ENCODE results near the gene APLN. TPM values are rescaled to one million over a fixed set of nuclear protein-coding genes. Genes with fewer than 3 reads are reported as not detected.

Gene APLN
- total and polyA plus RNA-seq, 8 donors: 1.0 to 14.2 (median 5.8) TPM

- DNase-seq: no peak
- ATAC-seq: no peak
- no peaks in the 10 kb centered on the region for H3K27me3 ChIP-seq
- H3K9me3 ChIP-seq: no peaks in the 10 kb centered on the region
- intact Hi-C loops (cut with DNase I): loop anchor here in 1 of 2 donors (10.0 kb wide), 1 partner anchor 95 kb away; no protein-coding TSS in a partner anchor
- no peak for TF ChIP-seq CTCF (IDR thresholded peaks at IDR 0.05)
- H3K27ac ChIP-seq: no peak overlapping the region
- H3K4me3 ChIP-seq: no peak overlapping the region
- no peaks in the 10 kb centered on the region for H3K4me1 ChIP-seq
- H3K36me3 ChIP-seq: no peaks in the 10 kb centered on the region
Measured at GRCh38 chrX:129629837-129630236, 24.9 kb downstream of the APLN start.

- no peaks in the 10 kb centered on the region for H3K4me1 ChIP-seq
- H3K27me3 ChIP-seq: no peaks in the 10 kb centered on the region
- H3K36me3 ChIP-seq: no peaks in the 10 kb centered on the region
- no peak for TF ChIP-seq CTCF (IDR thresholded peaks at IDR 0.05)
- no peak overlapping the region for H3K4me3 ChIP-seq
- H3K27ac ChIP-seq: no peak overlapping the region
- H3K9me3 ChIP-seq: no peaks in the 10 kb centered on the region
- no peak for ATAC-seq
- no peak for DNase-seq
- intact Hi-C loops (cut with DNase I): no loop called here
Measured at GRCh38 chrX:129626026-129626425, 28.7 kb downstream of the APLN start.

GRCh38 chrX:129622757-129623301, 31.9 kb downstream of the APLN start:
- Histone ChIP-seq H3K36me3 (no peaks in the 10 kb centered on the region), H3K4me1 (no peaks in the 10 kb centered on the region), H3K27ac (no peak overlapping the region), H3K27me3 (no peaks in the 10 kb centered on the region), H3K9me3 (no peaks in the 10 kb centered on the region), H3K4me3 (no peak overlapping the region)
- no peak for DNase-seq
- ATAC-seq: no peak
- intact Hi-C loops (cut with DNase I): no loop called here
- TF ChIP-seq CTCF (IDR thresholded peaks at IDR 0.05): no peak

GRCh38 chrX:129618997-129619396, 35.8 kb downstream of the APLN start:
- intact Hi-C loops (cut with DNase I): loop anchor here in 1 of 2 donors (10.0 kb wide), 1 partner anchor 206 kb away; no protein-coding TSS in a partner anchor
- H3K4me3 ChIP-seq: no peak overlapping the region
- H3K27me3 ChIP-seq: no peaks in the 10 kb centered on the region
- DNase-seq: no peak
- no peak overlapping the region for H3K27ac ChIP-seq
- no peaks in the 10 kb centered on the region for H3K9me3 ChIP-seq
- no peaks in the 10 kb centered on the region for H3K36me3 ChIP-seq
- TF ChIP-seq CTCF (IDR thresholded peaks at IDR 0.05): no peak
- no peaks in the 10 kb centered on the region for H3K4me1 ChIP-seq
- no peak for ATAC-seq

GRCh38 chrX:129617420-129617819, 37.3 kb downstream of the APLN start:
- ATAC-seq: no peak

More at GRCh38 chrX:129617420-129617819, 37.3 kb downstream of the APLN start:
- intact Hi-C loops (cut with DNase I): loop anchor here in 1 of 2 donors (10.0 kb wide), 1 partner anchor 207 kb away; no protein-coding TSS in a partner anchor
- no peak overlapping the region for H3K4me3 ChIP-seq
- TF ChIP-seq CTCF (IDR thresholded peaks at IDR 0.05): no peak
- no peaks in the 10 kb centered on the region for H3K9me3 ChIP-seq
- H3K4me1 ChIP-seq: no peaks in the 10 kb centered on the region
- H3K27me3 ChIP-seq: no peaks in the 10 kb centered on the region
- no peaks in the 10 kb centered on the region for H3K36me3 ChIP-seq
- no peak for DNase-seq
- no peak overlapping the region for H3K27ac ChIP-seq

Data from left lung (tissue), 10 donors.